GM12875 (cell line): ENCODE results near the gene PISD.

Experiments used
- H3K4me3 ChIP-seq: one replicate; pipeline ENCODE4 v1.5.1; 2011; ENCODE audit warnings: low read depth, low read length, control low read depth
- CTCF ChIP-seq: IDR thresholded peaks from 2 replicates; pipeline ENCODE4 v1.5.1; 2011; ENCODE audit warnings: low read depth, mild to moderate bottlenecking, control low read depth, inconsistent platforms, low read length, moderate library complexity, borderline replicate concordance; ENCODE audit not compliant: insufficient read depth

PISD gene

GRCh38 chr22:31662668-31663037 is 638 bp upstream of the PISD start:
- no peak for TF ChIP-seq CTCF
- peak overlapping the region; percentile 83 for H3K4me3 ChIP-seq

- peak overlapping the region; percentile 83 for H3K4me3 ChIP-seq
Measured at GRCh38 chr22:31660860-31661341, 1.1 kb downstream of the PISD start.

- H3K4me3 ChIP-seq = no peak overlapping the region
- no peak for TF ChIP-seq CTCF
Measured at GRCh38 chr22:31659246-31659645, 2.8 kb downstream of the PISD start.

- TF ChIP-seq CTCF = no peak
- H3K4me3 ChIP-seq = no peak overlapping the region
Measured at GRCh38 chr22:31654408-31654807, 7.6 kb downstream of the PISD start.

- no peak overlapping the region for H3K4me3 ChIP-seq
- TF ChIP-seq CTCF = no peak
Measured at GRCh38 chr22:31653944-31654343, 8.1 kb downstream of the PISD start.

- no peak for TF ChIP-seq CTCF
- H3K4me3 ChIP-seq = no peak overlapping the region
Measured at GRCh38 chr22:31652911-31653684, 8.9 kb downstream of the PISD start.

- peak overlapping the region; percentile 18 for H3K4me3 ChIP-seq
- no peak for TF ChIP-seq CTCF
Measured at GRCh38 chr22:31652088-31652487, 9.9 kb downstream of the PISD start.
